Psoas muscle (tissue), 8 donors: ENCODE data around the gene FKBP2. TPM values are rescaled to one million over a fixed set of nuclear protein-coding genes. Genes with fewer than 3 reads are reported as not detected.
"Not testable (repeated sequence)": the region's sequence is repeated elsewhere in the genome, so short reads cannot be mapped to it uniquely, and the experiment has no call there.

Experiments used
- ATAC-seq, 4 donors: fragments of 200-7000 bp; cut with Tn5 transposase; one replicate each; pipeline ENCODE4 v1.9.1; 2020; ENCODE audit warnings: moderate library complexity in 3 of 4, mild to moderate bottlenecking in 2 of 4
- DNase-seq, 2 donors: peaks; one replicate each; pipeline ENCODE4 v3.0.0-alpha.2; 2020
- H3K27ac ChIP-seq: fragments of 200-600 bp; one replicate; pipeline ENCODE4 v1.8.0; 2022
- H3K27me3 ChIP-seq, 3 donors: fragments of 200-600 bp in 1 of 3; one replicate each; pipeline versions ENCODE4 v1.6.1 to v1.8.0; 2013 to 2022; ENCODE audit warnings: low read length in 2 of 3, mild to moderate bottlenecking in 2 of 3, moderate library complexity in 1 of 3; ENCODE audit not compliant: insufficient read depth in 3 of 3
- H3K36me3 ChIP-seq, 2 donors: fragments of 200-600 bp in 1 of 2; one replicate each; pipeline versions ENCODE4 v1.6.1 to v1.8.0; 2013 to 2022; ENCODE audit warnings: low read depth in 1 of 2, mild to moderate bottlenecking in 1 of 2, moderate library complexity in 1 of 2; ENCODE audit not compliant: insufficient read depth in 1 of 2
- H3K4me1 ChIP-seq: fragments of 200-600 bp; one replicate; pipeline ENCODE4 v1.8.0; 2022
- H3K4me3 ChIP-seq: fragments of 200-600 bp; one replicate; pipeline ENCODE4 v1.8.0; 2022; ENCODE audit warnings: mild to moderate bottlenecking
- H3K9me3 ChIP-seq: fragments of 200-600 bp; one replicate; pipeline ENCODE4 v1.8.0; 2022
- CTCF ChIP-seq: fragments of 200-600 bp; IDR thresholded peaks from one replicate; pipeline ENCODE4 v1.8.0; 2022; ENCODE audit warnings: antibody characterized with exemption
- WGBS, 3 donors: extraction: QIAGEN DNeasy Blood & Tissue Kit; methylation state at CpG; one replicate each; pipeline versions ENCODE4 v1.1.6 to v1.1.7; 2013; 5-methylcytosine and 5-hydroxymethylcytosine counted together
- intact Hi-C, 2 donors: fragments of 100-400 bp; cut with DNase I; formaldehyde crosslinking; loops; one replicate each; pipeline versions ENCODE4 v1.11.0 to v1.14.2; 2022
- polyA plus RNA-seq, 3 donors: library from polyadenylated mRNA; stranded (reverse); fragments of 200-250 nt; gene quantifications; one replicate each; pipeline ENCODE4 v1.2.3, GENCODE V29; 2013
- total RNA-seq, 4 donors: library from RNA; stranded (reverse); fragmentation: NEBNext Ultra II Directional in 2 of 4; extraction: Animal tissue kit (Norgen Biotek cat#: 25700) in 2 of 4; gene quantifications; one replicate each; pipeline versions ENCODE4 v1.2.1 to v1.2.4, GENCODE V29; 2021 to 2023
- donor health status: healthy with polysubstance abuse.
- donor health status: DM: no; HTN: no; CAD: no; lungs with moderate emphysema.
- donor health status: Bipolar disorder and iron deficiency.
- donor health status: healthy.
- donor health status: DM: yes; HTN: yes; CAD: no.
- donor health status: DM: no; HTN: no; CAD: no.
- donor health status: DM: no; HTN: no; CAD: no.
- donor health status: DM: yes; HTN: yes; CAD: no.

Gene FKBP2
- total and polyA plus RNA-seq, 7 donors, result 17.8 to 228 (median 26.6) TPM

DNA sequence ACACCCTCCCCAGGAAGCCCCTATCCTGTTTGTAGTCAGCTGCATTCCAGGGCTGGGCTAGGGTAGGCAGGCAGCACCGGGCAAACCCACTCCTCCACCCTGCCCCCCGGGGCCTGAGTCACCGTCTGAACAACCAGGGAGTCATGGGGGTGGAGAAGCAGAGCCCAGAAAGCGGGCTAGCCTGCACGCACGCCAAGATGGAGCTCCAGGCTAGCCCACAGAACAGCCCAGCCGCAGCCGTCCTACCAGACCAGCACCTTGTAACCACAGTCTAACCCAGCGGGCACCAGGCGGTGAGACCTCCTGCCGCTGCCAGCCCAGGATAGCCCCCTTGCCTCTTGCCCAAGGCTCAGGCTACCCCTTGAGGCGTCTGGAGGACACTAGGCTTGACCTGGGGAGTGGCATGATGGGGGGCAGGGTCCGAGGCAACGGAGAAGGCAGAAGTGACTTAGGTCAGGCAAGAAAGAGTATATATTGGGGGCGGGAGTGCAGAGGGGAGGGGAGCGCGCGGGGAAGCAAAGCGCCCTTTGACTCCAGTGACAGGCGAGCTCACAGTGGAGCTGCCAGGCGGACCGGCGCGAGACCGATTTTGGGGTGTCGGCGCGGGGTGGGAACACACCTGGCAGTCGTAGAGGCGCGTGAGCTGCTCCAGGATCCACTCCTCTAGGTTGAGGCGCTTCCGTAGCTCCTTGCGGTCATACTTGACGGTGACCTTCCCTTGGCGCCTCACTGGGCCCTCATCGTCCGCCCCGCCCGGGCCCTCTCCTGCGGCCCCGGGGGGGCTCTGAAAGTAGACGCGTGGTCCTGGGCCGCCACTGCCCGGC, 5.1 kb downstream of the FKBP2 start:
- Histone ChIP-seq H3K4me3 (peak overlapping the region; percentile 93), H3K27me3 (no peaks in the 10 kb centered on the region), H3K36me3 (peaks cover 0 to 22% of the 10 kb centered on the region in 2 donors), H3K4me1 (peaks cover 34% of the 10 kb centered on the region), H3K9me3 (no peaks in the 10 kb centered on the region), H3K27ac (peak overlapping the region; percentile 99)
- no peak for TF ChIP-seq CTCF
- DNase-seq (peak; percentile 92 to 94), ATAC-seq (peak; percentile 38 to 52 (median 41))
- WGBS, 3 donors, result 1 to 2% (median 2%) methylated on average over 31 to 46 of the region's 46 CpGs
- intact Hi-C loops, result no loop called here

DNA sequence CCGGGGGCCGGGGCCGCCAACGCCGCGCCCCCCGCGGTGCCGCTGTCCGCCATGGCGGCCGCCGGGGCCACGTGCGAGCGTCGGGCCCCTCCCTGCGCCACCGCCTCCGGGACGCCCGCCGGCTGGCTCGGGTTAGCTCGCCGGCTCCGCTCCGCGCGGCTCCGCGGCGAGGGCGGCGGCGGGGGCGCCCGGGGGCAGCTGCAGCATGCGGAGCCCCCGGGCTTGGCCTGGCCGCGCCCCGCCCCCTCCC, 5.7 kb downstream of the FKBP2 start:
- Histone ChIP-seq H3K4me3 (peak overlapping the region; percentile 93), H3K27ac (peak overlapping the region; percentile 99)

GRCh38 chr11:64246871-64247728, 6.2 kb downstream of the FKBP2 start, which contains the start of gene PPP1R14B:
PPP1R14B (minus strand) TSS chr11:64246943; CDS start chr11:64246673, 270 bp downstream.
- no peak for TF ChIP-seq CTCF
- Histone ChIP-seq H3K9me3 (no peaks in the 10 kb centered on the region), H3K27ac (peak within 1 kb of the TSS; percentile 99), H3K27me3 (no peaks in the 10 kb centered on the region), H3K4me3 (peak within 1 kb of the TSS; percentile 93), H3K4me1 (peaks cover 37% of the 10 kb centered on the region), H3K36me3 (peaks cover 0 to 22% of the 10 kb centered on the region in 2 donors)
- 0 to 1% (median 1%) methylated on average over 50 to 74 of the region's 74 CpGs for WGBS, 3 donors
- ATAC-seq (peak; percentile 58 to 78 (median 69)), DNase-seq (peak; percentile 94)
- intact Hi-C loops, result no loop called here

More for the DNA sequence above, 5.7 kb downstream of the FKBP2 start:
- ATAC-seq, DNase-seq, H3K27me3 ChIP-seq, intact Hi-C loops, H3K9me3 ChIP-seq: not testable (repeated sequence)
- 0 to 2% (median 0%) methylated on average over 1 to 43 of the region's 43 CpGs for WGBS, 3 donors
- Histone ChIP-seq H3K36me3 (peaks cover 0 to 22% of the 10 kb centered on the region in 2 donors), H3K4me1 (peaks cover 34% of the 10 kb centered on the region)

- peak in 1 of 4 donors; percentile 3 for ATAC-seq
These were observed 7.0 kb downstream of the FKBP2 start for GRCh38 chr11:64247729-64248531.

More at GRCh38 chr11:64247729-64248531, 7.0 kb downstream of the FKBP2 start:
- intact Hi-C loops, result no loop called here
- peaks cover 39% of the 10 kb centered on the region for H3K4me1 ChIP-seq
- no peaks in the 10 kb centered on the region for H3K9me3 ChIP-seq
- TF ChIP-seq CTCF, result no peak
- WGBS, 3 donors, result 35 to 50% (median 35%) methylated on average over 22 to 31 of the region's 31 CpGs
- DNase-seq, result no peak
- H3K4me3 ChIP-seq, result peak overlapping the region; percentile 93
- H3K27ac ChIP-seq, result peak overlapping the region; percentile 99
- H3K36me3 ChIP-seq, result peaks cover 0 to 21% of the 10 kb centered on the region in 2 donors
- H3K27me3 ChIP-seq, result no peaks in the 10 kb centered on the region
